Tibial artery (tissue), 4 donors: ENCODE data around the gene OR5AN1.

Experiments used
- DNase-seq, 2 donors: peaks; one replicate each; pipeline ENCODE4 v3.0.0-alpha.2; 2019
- H3K27ac ChIP-seq, 2 donors: fragments of 200-600 bp; sonication (generic) in 1 of 2; 1 replicate in 1 of 2; 2 replicates in 1 of 2; pipeline ENCODE4 v1.5.1; 2018 to 2019; ENCODE audit warnings: mild to moderate bottlenecking in 1 of 2
- H3K27me3 ChIP-seq, 2 donors: fragments of 200-600 bp; sonication (generic) in 1 of 2; one replicate each; pipeline versions ENCODE4 v1.5.1 to v1.6.0; 2016 to 2019
- H3K36me3 ChIP-seq, 3 donors: fragments of 200-600 bp; sonication (generic) in 2 of 3; one replicate each; pipeline ENCODE4 v1.5.1; 2016 to 2019; ENCODE audit warnings: mild to moderate bottlenecking in 2 of 3
- H3K4me1 ChIP-seq, 4 donors: fragments of 200-600 bp; sonication (generic) in 2 of 4; 1 replicate in 3 of 4; 2 replicates in 1 of 4; pipeline ENCODE4 v1.5.1; 2016 to 2019
- H3K4me3 ChIP-seq, 2 donors: fragments of 200-600 bp; sonication (generic) in 1 of 2; 1 replicate in 1 of 2; 2 replicates in 1 of 2; pipeline ENCODE4 v1.5.1; 2018 to 2019; ENCODE audit warnings: mild to moderate bottlenecking in 2 of 2
- H3K9me3 ChIP-seq, 3 donors: fragments of 200-600 bp; sonication (generic) in 1 of 3; one replicate each; pipeline ENCODE4 v1.5.1; 2016 to 2019
- CTCF ChIP-seq, 2 experiments: fragments of 200-600 bp in 1 of 2; fragments of 450-650 bp in 1 of 2; IDR thresholded peaks; one replicate each; pipeline ENCODE4 v1.5.1; 2017 to 2019; ENCODE audit warnings: antibody characterized with exemption in 2 of 2, mild to moderate bottlenecking in 1 of 2, moderate library complexity in 1 of 2
- intact Hi-C: fragments of 100-400 bp; cut with DNase I; formaldehyde crosslinking; loops from one replicate; pipeline ENCODE4 v1.15.0; 2023; ENCODE audit warnings: low total_unique reads

Gene OR5AN1

GRCh38 chr11:59413646-59414045 is 55.0 kb downstream of the OR5AN1 start:
- no peaks in the 10 kb centered on the region for H3K36me3 ChIP-seq
- no peaks in the 10 kb centered on the region for H3K4me1 ChIP-seq
- no peak overlapping the region for H3K27ac ChIP-seq
- intact Hi-C loops = no loop called here
- DNase-seq = no peak
- H3K4me3 ChIP-seq = no peak overlapping the region
- TF ChIP-seq CTCF (IDR thresholded peaks at IDR 0.05) = no peak
- H3K9me3 ChIP-seq = no peaks in the 10 kb centered on the region
- H3K27me3 ChIP-seq = no peaks in the 10 kb centered on the region

- no peaks in the 10 kb centered on the region for H3K4me1 ChIP-seq
- intact Hi-C loops = no loop called here
- no peak overlapping the region for H3K27ac ChIP-seq
- DNase-seq = no peak
- H3K4me3 ChIP-seq = no peak overlapping the region
- H3K27me3 ChIP-seq = no peaks in the 10 kb centered on the region
- TF ChIP-seq CTCF (IDR thresholded peaks at IDR 0.05) = no peak
- H3K36me3 ChIP-seq = no peaks in the 10 kb centered on the region
- no peaks in the 10 kb centered on the region for H3K9me3 ChIP-seq
Observed at GRCh38 chr11:59415111-59415510, 56.4 kb downstream of the OR5AN1 start.

GRCh38 chr11:59416613-59417012 is 57.9 kb downstream of the OR5AN1 start:
- Histone ChIP-seq H3K4me3 (no peak overlapping the region), H3K4me1 (no peaks in the 10 kb centered on the region), H3K27me3 (no peaks in the 10 kb centered on the region), H3K27ac (no peak overlapping the region), H3K9me3 (no peaks in the 10 kb centered on the region), H3K36me3 (no peaks in the 10 kb centered on the region)
- no peak for DNase-seq
- no peak for TF ChIP-seq CTCF (IDR thresholded peaks at IDR 0.05)
- intact Hi-C loops = no loop called here

- Histone ChIP-seq H3K36me3 (no peaks in the 10 kb centered on the region), H3K27ac (no peak overlapping the region), H3K4me1 (no peaks in the 10 kb centered on the region), H3K27me3 (no peaks in the 10 kb centered on the region), H3K4me3 (no peak overlapping the region), H3K9me3 (no peaks in the 10 kb centered on the region)
- intact Hi-C loops = no loop called here
- TF ChIP-seq CTCF (IDR thresholded peaks at IDR 0.05) = no peak
- no peak for DNase-seq
Observed at GRCh38 chr11:59417023-59417422, 58.3 kb downstream of the OR5AN1 start.

- no peaks in the 10 kb centered on the region for H3K9me3 ChIP-seq
- intact Hi-C loops = no loop called here
- H3K27ac ChIP-seq = no peak overlapping the region
- H3K4me3 ChIP-seq = no peak overlapping the region
- no peak for TF ChIP-seq CTCF (IDR thresholded peaks at IDR 0.05)
- no peaks in the 10 kb centered on the region for H3K4me1 ChIP-seq
- DNase-seq = no peak
- no peaks in the 10 kb centered on the region for H3K27me3 ChIP-seq
- H3K36me3 ChIP-seq = no peaks in the 10 kb centered on the region
Observed at GRCh38 chr11:59418156-59418555, 59.5 kb downstream of the OR5AN1 start.
